HL-60 (cell line): ENCODE data around the gene VASN.

Experiments
- GABPA ChIP-seq: IDR thresholded peaks from 2 replicates; pipeline ENCODE4 v1.6.1; 2012; ENCODE audit warnings: low read depth
- POLR2AphosphoS5 ChIP-seq: IDR thresholded peaks from 2 replicates; pipeline ENCODE4 v1.6.1; 2012; ENCODE audit warnings: low read depth
- SPI1 ChIP-seq: IDR thresholded peaks from 2 replicates; pipeline ENCODE4 v1.6.1; 2012; ENCODE audit warnings: low read depth, mild to moderate bottlenecking, borderline replicate concordance
- TF ChIP-seq, protein P1 (sequence below): IDR thresholded peaks from one replicate; pipeline ENCODE4 v1.5.1; 2011; ENCODE audit warnings: low read length, control low read depth, inconsistent platforms; ENCODE audit not compliant: insufficient read depth
- TF ChIP-seq, protein P2 (sequence below): IDR thresholded peaks from 2 replicates; pipeline ENCODE4 v1.6.1; 2012; ENCODE audit warnings: low read depth; ENCODE audit not compliant: insufficient replicate concordance

DNA sequence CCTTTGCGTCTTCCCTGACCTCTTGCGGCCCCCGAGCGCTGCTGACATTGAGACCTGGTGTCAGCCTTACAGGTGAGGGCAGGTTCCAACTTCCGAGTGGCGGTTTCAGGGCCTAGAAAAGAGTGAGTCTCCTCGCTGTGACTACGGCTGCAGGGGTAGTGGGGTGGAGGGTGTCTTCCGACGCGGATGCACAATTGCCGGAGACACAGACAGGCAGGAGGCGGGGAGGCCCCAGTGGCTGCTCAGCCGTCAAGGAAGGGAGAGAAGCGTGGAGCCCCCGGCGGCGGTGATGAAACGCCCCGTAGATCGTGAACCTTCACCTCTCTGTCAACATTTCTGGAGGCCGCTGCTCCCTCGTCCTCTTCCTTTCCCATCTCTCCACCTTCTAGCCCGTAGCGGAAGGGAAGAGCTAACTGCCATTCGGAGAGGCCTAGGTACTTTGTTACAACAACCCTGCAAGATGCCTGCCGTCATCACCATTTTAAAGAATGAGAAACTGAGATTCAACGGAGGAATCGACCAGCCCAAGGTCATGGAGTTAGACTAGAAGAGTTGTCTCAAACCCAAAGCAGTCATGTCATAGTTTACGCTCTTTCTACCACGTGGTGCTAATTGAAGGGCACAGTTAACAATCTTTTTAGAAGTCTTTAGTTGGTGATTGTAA is 54.5 kb downstream of the VASN start:
- TF ChIP-seq, protein P1, sequence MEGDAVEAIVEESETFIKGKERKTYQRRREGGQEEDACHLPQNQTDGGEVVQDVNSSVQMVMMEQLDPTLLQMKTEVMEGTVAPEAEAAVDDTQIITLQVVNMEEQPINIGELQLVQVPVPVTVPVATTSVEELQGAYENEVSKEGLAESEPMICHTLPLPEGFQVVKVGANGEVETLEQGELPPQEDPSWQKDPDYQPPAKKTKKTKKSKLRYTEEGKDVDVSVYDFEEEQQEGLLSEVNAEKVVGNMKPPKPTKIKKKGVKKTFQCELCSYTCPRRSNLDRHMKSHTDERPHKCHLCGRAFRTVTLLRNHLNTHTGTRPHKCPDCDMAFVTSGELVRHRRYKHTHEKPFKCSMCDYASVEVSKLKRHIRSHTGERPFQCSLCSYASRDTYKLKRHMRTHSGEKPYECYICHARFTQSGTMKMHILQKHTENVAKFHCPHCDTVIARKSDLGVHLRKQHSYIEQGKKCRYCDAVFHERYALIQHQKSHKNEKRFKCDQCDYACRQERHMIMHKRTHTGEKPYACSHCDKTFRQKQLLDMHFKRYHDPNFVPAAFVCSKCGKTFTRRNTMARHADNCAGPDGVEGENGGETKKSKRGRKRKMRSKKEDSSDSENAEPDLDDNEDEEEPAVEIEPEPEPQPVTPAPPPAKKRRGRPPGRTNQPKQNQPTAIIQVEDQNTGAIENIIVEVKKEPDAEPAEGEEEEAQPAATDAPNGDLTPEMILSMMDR, result no peak
- TF ChIP-seq POLR2AphosphoS5, result no peak; the same call in 1 of the 2 replicates
- TF ChIP-seq, protein P2, sequence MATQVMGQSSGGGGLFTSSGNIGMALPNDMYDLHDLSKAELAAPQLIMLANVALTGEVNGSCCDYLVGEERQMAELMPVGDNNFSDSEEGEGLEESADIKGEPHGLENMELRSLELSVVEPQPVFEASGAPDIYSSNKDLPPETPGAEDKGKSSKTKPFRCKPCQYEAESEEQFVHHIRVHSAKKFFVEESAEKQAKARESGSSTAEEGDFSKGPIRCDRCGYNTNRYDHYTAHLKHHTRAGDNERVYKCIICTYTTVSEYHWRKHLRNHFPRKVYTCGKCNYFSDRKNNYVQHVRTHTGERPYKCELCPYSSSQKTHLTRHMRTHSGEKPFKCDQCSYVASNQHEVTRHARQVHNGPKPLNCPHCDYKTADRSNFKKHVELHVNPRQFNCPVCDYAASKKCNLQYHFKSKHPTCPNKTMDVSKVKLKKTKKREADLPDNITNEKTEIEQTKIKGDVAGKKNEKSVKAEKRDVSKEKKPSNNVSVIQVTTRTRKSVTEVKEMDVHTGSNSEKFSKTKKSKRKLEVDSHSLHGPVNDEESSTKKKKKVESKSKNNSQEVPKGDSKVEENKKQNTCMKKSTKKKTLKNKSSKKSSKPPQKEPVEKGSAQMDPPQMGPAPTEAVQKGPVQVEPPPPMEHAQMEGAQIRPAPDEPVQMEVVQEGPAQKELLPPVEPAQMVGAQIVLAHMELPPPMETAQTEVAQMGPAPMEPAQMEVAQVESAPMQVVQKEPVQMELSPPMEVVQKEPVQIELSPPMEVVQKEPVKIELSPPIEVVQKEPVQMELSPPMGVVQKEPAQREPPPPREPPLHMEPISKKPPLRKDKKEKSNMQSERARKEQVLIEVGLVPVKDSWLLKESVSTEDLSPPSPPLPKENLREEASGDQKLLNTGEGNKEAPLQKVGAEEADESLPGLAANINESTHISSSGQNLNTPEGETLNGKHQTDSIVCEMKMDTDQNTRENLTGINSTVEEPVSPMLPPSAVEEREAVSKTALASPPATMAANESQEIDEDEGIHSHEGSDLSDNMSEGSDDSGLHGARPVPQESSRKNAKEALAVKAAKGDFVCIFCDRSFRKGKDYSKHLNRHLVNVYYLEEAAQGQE, result no peak
- no peak for TF ChIP-seq SPI1
- no peak for TF ChIP-seq GABPA
